GM19240 (cell line): ENCODE measurements around the gene PIF1.
"Not testable (repeated sequence)": the region's sequence is repeated elsewhere in the genome, so short reads cannot be mapped to it uniquely, and the experiment has no call there.

Experiments used
- DNase-seq: peaks from one replicate; pipeline ENCODE4 v3.0.0; 2011; ENCODE audit warnings: low spot score; ENCODE audit not compliant: insufficient read length

PIF1 gene

GRCh38 chr15:64847876-64848716 lies 22.6 kb upstream of the PIF1 start:
- DNase-seq: no peak

GRCh38 chr15:64847448-64847847 lies 22.0 kb upstream of the PIF1 start:
- no peak for DNase-seq

- no peak for DNase-seq
Observed at GRCh38 chr15:64847016-64847415, 21.6 kb upstream of the PIF1 start.

- DNase-seq: no peak
Observed at GRCh38 chr15:64845831-64846595, 20.6 kb upstream of the PIF1 start.

GRCh38 chr15:64845183-64845611 lies 19.8 kb upstream of the PIF1 start:
- DNase-seq: no peak

GRCh38 chr15:64844576-64845145 lies 19.2 kb upstream of the PIF1 start:
- DNase-seq: no peak

- DNase-seq: no peak
Observed at GRCh38 chr15:64843991-64844390, 18.5 kb upstream of the PIF1 start.

GRCh38 chr15:64842986-64843561 lies 17.6 kb upstream of the PIF1 start:
- no peak for DNase-seq

- no peak for DNase-seq
Observed at GRCh38 chr15:64842096-64842939, 16.9 kb upstream of the PIF1 start.

GRCh38 chr15:64841344-64842095 lies 16.1 kb upstream of the PIF1 start, which contains the start of gene PLEKHO2:
TSS of gene PLEKHO2 (plus strand) at chr15:64841915. CDS start at chr15:64842017, 102 bp downstream.
- peak; percentile 61 for DNase-seq

- no peak for DNase-seq
Observed at GRCh38 chr15:64841060-64841343, 15.6 kb upstream of the PIF1 start.

- no peak for DNase-seq
Observed at GRCh38 chr15:64837502-64837901, 12.1 kb upstream of the PIF1 start.

- no peak for DNase-seq
Observed at GRCh38 chr15:64836023-64836536, 10.6 kb upstream of the PIF1 start.

- DNase-seq: no peak
Observed at GRCh38 chr15:64833690-64834089, 8.2 kb upstream of the PIF1 start.

- no peak for DNase-seq
Observed at GRCh38 chr15:64828985-64829384, 3.5 kb upstream of the PIF1 start.

GRCh38 chr15:64824929-64825430 lies 467 bp downstream of the PIF1 start:
- DNase-seq: no peak

GRCh38 chr15:64816452-64816851 lies 9.0 kb downstream of the PIF1 start:
- DNase-seq: no peak

- DNase-seq: not testable (repeated sequence)
Observed at GRCh38 chr15:64814965-64815364, 10.5 kb downstream of the PIF1 start.

- not testable (repeated sequence) for DNase-seq
Observed at GRCh38 chr15:64814283-64814682, 11.2 kb downstream of the PIF1 start.

GRCh38 chr15:64813075-64813474 lies 12.4 kb downstream of the PIF1 start:
- DNase-seq: no peak
